ENCODE results near the gene TOM1. TPM values are rescaled to one million over a fixed set of nuclear protein-coding genes. Genes with fewer than 3 reads are reported as not detected.

Gene TOM1
- total and polyA plus RNA-seq, 10 donors, result 19.9 to 92.1 (median 49.8) TPM

DNA sequence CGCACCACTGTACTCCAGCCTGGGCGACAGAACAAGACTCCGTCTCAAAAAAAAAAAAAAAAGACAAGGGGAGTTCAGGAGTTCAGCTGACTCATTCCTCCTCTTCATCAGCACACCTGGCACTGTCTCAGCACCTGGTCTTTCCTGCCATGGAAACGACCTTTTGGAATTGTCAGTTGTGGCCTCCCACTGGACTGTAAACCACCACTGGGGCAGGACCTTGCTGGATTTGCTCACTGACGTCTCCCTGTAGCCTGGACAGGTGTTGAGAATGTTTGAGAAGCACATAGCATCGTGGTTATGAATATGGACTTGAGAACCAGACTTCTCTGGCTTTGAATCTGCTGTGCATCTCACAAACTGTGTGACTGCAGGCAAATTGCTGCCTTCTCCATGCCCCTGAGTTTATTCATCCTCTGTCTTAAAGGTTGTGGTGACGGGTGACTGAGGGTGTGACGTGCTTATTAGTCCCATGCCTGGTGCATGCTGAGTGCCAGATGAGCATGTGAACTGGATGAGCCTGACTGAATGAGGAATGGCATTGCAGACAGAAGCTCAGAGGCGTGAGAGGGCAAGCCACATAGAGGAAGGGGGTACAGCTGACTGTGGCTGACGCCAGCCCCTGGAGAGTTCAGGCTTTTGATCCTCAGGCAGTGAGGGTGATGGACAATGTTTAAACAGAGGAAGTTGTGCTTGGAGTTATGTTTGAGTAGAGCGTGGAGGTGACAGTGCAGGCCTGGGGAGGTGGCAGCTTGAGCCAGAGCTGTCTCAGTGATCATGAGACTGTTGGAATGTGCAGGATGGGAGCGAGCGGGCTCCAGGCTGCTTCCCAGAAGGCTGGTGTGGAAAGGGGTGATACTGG lies 12.7 kb downstream of the TOM1 start:
- Histone ChIP-seq H3K27ac (peak overlapping the region in 5 of 8 donors; percentile 44 to 72 (median 71)), H3K27me3 (replicated peaks in 1 of 7) (no peaks in the 10 kb centered on the region), H3K4me1 (peaks cover 23 to 87% (median 74%) of the 10 kb centered on the region in 6 donors), H3K36me3 (peaks cover 0 to 65% (median 13%) of the 10 kb centered on the region in 6 donors), H3K4me3 (no peak overlapping the region), H3K9me3 (no peaks in the 10 kb centered on the region)
- DNase-seq, result peak; percentile 30
- TF ChIP-seq POLR2AphosphoS5 (IDR thresholded peaks at IDR 0.05) (no peak), POLR2A (IDR thresholded peaks at IDR 0.05) (no peak)
- TF ChIP-seq, protein P1, sequence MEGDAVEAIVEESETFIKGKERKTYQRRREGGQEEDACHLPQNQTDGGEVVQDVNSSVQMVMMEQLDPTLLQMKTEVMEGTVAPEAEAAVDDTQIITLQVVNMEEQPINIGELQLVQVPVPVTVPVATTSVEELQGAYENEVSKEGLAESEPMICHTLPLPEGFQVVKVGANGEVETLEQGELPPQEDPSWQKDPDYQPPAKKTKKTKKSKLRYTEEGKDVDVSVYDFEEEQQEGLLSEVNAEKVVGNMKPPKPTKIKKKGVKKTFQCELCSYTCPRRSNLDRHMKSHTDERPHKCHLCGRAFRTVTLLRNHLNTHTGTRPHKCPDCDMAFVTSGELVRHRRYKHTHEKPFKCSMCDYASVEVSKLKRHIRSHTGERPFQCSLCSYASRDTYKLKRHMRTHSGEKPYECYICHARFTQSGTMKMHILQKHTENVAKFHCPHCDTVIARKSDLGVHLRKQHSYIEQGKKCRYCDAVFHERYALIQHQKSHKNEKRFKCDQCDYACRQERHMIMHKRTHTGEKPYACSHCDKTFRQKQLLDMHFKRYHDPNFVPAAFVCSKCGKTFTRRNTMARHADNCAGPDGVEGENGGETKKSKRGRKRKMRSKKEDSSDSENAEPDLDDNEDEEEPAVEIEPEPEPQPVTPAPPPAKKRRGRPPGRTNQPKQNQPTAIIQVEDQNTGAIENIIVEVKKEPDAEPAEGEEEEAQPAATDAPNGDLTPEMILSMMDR (IDR thresholded peaks at IDR 0.05 in 8 of 11, conservative IDR thresholded peaks at IDR 0.05 in 3 of 11), result no peak
- intact Hi-C loops (cut with DNase I; ENCODE audit: low total_unique reads), result no loop called here
- WGBS, 5 donors, result 74 to 84% (median 76%) methylated on average over 13 of the region's 13 CpGs

DNA sequence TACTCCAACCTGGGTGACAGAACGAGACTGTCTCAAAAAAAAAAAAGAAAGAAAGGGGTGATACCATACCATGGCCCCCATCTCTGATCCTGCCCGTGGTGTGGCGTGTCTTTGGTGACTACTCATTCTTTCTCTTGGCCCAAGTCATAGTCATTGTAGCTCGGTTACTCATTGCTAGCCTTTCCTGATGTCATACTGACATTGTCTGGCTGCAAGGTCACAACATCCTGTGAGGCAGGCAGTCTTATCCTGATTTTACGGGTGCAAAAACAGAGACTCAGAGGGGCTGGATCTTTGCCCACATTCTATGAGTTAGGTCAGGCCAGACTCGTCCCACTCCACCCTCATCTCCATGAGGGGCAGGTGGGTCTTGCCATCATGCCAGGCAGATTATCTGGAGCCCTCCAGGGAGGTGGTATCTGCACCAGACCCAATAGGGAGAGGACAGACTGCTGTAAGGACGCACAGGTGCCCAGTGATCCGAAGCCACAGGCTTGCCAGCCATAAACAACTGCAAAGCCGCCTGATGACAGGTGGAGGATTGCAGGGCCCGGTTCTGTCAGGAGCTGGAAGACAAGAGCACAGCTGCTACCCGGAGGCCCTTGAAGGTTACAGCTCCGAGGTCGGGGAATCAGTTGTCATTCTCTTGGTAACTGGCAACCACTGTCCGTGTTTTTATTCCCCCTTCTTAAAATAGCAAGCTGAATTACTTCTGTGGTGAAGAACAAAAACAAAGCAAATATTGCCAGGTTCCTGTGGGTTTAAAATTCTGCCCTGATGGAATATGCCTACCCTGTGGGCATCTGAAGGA lies 13.8 kb downstream of the TOM1 start:
- TF ChIP-seq POLR2A (IDR thresholded peaks at IDR 0.05) (no peak), POLR2AphosphoS5 (IDR thresholded peaks at IDR 0.05) (peak in 2 of 3 donors; percentile 30 to 72)
- TF ChIP-seq, protein P1 (IDR thresholded peaks at IDR 0.05 in 8 of 11, conservative IDR thresholded peaks at IDR 0.05 in 3 of 11), result no peak
- Histone ChIP-seq H3K4me3 (no peak overlapping the region), H3K4me1 (peaks cover 18 to 76% (median 63%) of the 10 kb centered on the region in 6 donors), H3K36me3 (peaks cover 0 to 75% (median 24%) of the 10 kb centered on the region in 6 donors), H3K27me3 (replicated peaks in 1 of 7) (no peaks in the 10 kb centered on the region), H3K27ac (peak overlapping the region in 7 of 8 donors; percentile 33 to 72 (median 65)), H3K9me3 (no peaks in the 10 kb centered on the region)
- WGBS, 5 donors, result 51 to 75% (median 65%) methylated on average over 12 to 14 of the region's 14 CpGs
- intact Hi-C loops (cut with DNase I; ENCODE audit: low total_unique reads), result no loop called here
- peak; percentile 49 for DNase-seq

DNA sequence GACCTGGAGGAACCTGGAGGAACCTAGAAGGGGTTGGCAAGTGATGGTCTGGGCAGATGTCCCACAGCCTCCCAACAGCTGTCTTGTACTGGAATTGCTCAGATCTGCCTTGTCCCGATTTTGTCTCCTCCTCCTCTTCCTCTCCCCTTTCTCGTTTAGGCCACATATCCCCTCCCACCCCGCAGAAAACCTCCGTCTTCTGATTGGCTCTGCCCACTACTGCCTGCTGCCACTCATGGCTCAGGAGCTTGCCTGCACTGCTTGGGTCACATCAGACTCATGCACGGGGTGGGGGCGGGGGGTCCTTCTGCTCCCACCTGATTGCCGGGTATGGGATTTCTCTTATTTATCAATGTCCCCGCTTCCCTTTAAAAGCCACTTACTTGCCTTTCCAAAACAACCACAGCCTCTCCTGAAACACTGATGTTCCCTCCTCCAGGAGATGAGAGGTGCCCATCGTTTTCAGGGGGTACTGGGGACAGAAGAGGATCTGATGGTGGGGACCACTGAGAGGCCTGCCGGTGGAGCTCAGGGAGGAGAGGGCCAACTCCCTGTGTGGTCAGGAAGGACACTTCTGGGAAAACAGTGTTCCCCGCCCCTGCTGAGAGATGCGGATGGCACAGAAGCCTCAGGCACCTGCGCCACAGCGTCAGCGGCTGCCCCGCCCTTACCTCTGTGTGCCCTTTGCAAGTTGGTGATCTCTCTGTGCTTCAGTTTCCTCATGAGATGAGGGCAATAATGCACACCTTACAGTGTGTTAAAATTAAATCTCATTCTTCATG lies 14.7 kb downstream of the TOM1 start:
- 77 to 87% (median 81%) methylated on average over 16 of the region's 16 CpGs for WGBS, 5 donors
- intact Hi-C loops (cut with DNase I; ENCODE audit: low total_unique reads), result no loop called here
- peaks cover 16 to 68% (median 55%) of the 10 kb centered on the region in 6 donors for H3K4me1 ChIP-seq
- H3K27ac ChIP-seq, result peak overlapping the region in 4 of 8 donors; percentile 65 to 72 (median 72)
- no peak overlapping the region for H3K4me3 ChIP-seq
- no peaks in the 10 kb centered on the region for H3K9me3 ChIP-seq
- H3K27me3 ChIP-seq (replicated peaks in 1 of 7), result no peaks in the 10 kb centered on the region
- TF ChIP-seq POLR2A (IDR thresholded peaks at IDR 0.05) (no peak), POLR2AphosphoS5 (IDR thresholded peaks at IDR 0.05) (peak in 1 of 3 donors; percentile 16)
- peak; percentile 67 for DNase-seq
- H3K36me3 ChIP-seq, result peaks cover 0 to 80% (median 31%) of the 10 kb centered on the region in 6 donors
